H9 (cell line): Measurements from ENCODE around the gene POLR2A. TPM values are rescaled to one million over a fixed set of nuclear protein-coding genes. Genes with fewer than 3 reads are reported as not detected.

Source experiments
- DNase-seq: peaks from one replicate; pipeline ENCODE4 v3.0.0-alpha.2; 2017
- H2AFZ ChIP-seq: one replicate; pipeline ENCODE4 v1.6.1; 2013; ENCODE audit warnings: mild to moderate bottlenecking, low read length, control low read depth, moderate library complexity
- H2AK5ac ChIP-seq: 2 replicates; pipeline ENCODE4 v1.6.1; 2013; ENCODE audit warnings: low read length, control low read depth, mixed read lengths; ENCODE audit not compliant: insufficient read length
- H2BK120ac ChIP-seq: one replicate; pipeline ENCODE4 v1.6.1; 2013; ENCODE audit warnings: low read depth, mild to moderate bottlenecking, low read length, control low read depth, inconsistent platforms; ENCODE audit not compliant: poor library complexity, severe bottlenecking
- H2BK12ac ChIP-seq: 2 replicates; pipeline ENCODE4 v1.6.1; 2013; ENCODE audit warnings: low read length, control low read depth, mixed read lengths, low read depth; ENCODE audit not compliant: insufficient read length
- H2BK15ac ChIP-seq: 2 replicates; pipeline ENCODE4 v1.6.1; 2013; ENCODE audit warnings: low read depth, low read length, control low read depth
- H2BK20ac ChIP-seq: one replicate; pipeline ENCODE4 v1.6.1; 2013; ENCODE audit warnings: low read depth, mild to moderate bottlenecking, low read length, control low read depth, inconsistent platforms; ENCODE audit not compliant: poor library complexity, severe bottlenecking
- H2BK5ac ChIP-seq: 2 replicates; pipeline ENCODE4 v1.6.1; 2013; ENCODE audit warnings: low read length, control low read depth, mixed read lengths; ENCODE audit not compliant: insufficient read length
- H3K14ac ChIP-seq: 2 replicates; pipeline ENCODE4 v1.6.1; 2013; ENCODE audit warnings: low read length, control low read depth; ENCODE audit not compliant: insufficient read depth
- H3K18ac ChIP-seq: 2 replicates; pipeline ENCODE4 v1.6.1; 2013; ENCODE audit warnings: low read depth, mild to moderate bottlenecking, mixed read lengths, low read length, control low read depth; ENCODE audit not compliant: insufficient read length
- H3K23ac ChIP-seq: 2 replicates; pipeline ENCODE4 v1.6.1; 2013; ENCODE audit warnings: low read length, control low read depth, mixed read lengths, low read depth; ENCODE audit not compliant: insufficient read length
- H3K23me2 ChIP-seq: 2 replicates; pipeline ENCODE4 v1.6.1; 2013; ENCODE audit warnings: low read depth, mild to moderate bottlenecking, mixed read lengths, low read length, control low read depth; ENCODE audit not compliant: insufficient read length, poor library complexity, severe bottlenecking
- H3K27ac ChIP-seq: 2 replicates; pipeline ENCODE4 v1.5.1; 2013; ENCODE audit warnings: low read length, control low read depth, mixed read lengths, low read depth; ENCODE audit not compliant: insufficient read length
- H3K27me3 ChIP-seq: 2 replicates; pipeline ENCODE4 v1.6.1; 2013; ENCODE audit warnings: low read length, control low read depth, inconsistent platforms; ENCODE audit not compliant: insufficient read depth
- H3K4ac ChIP-seq: 2 replicates; pipeline ENCODE4 v1.6.1; 2013; ENCODE audit warnings: low read depth, mild to moderate bottlenecking, control low read depth, inconsistent platforms, low read length, moderate library complexity
- H3K4me1 ChIP-seq: 2 replicates; pipeline ENCODE4 v1.6.1; 2013; ENCODE audit warnings: low read length, control low read depth, inconsistent platforms; ENCODE audit not compliant: insufficient read depth
- H3K4me2 ChIP-seq: 2 replicates; pipeline ENCODE4 v1.6.1; 2013; ENCODE audit warnings: low read length, control low read depth, mixed read lengths; ENCODE audit not compliant: insufficient read length, insufficient read depth
- H3K56ac ChIP-seq: 2 replicates; pipeline ENCODE4 v1.6.1; 2013; ENCODE audit warnings: low read depth, mild to moderate bottlenecking, mixed read lengths, low read length, control low read depth; ENCODE audit not compliant: insufficient read length
- H3K79me1 ChIP-seq: 2 replicates; pipeline ENCODE4 v1.6.1; 2013; ENCODE audit warnings: low read depth, mild to moderate bottlenecking, moderate library complexity, low read length, control low read depth, inconsistent platforms; ENCODE audit not compliant: insufficient read depth, poor library complexity, severe bottlenecking
- H3K79me2 ChIP-seq: 2 replicates; pipeline ENCODE4 v1.6.1; 2013; ENCODE audit warnings: low read length, control low read depth, inconsistent platforms; ENCODE audit not compliant: insufficient read depth
- H3K9ac ChIP-seq: 2 replicates; pipeline ENCODE4 v1.6.1; 2013; ENCODE audit warnings: low read length, control low read depth, mixed read lengths; ENCODE audit not compliant: insufficient read length; ENCODE audit errors: extremely low read depth
- H3K9me3 ChIP-seq: one replicate; pipeline ENCODE4 v1.6.1; 2013; ENCODE audit warnings: low read depth, low read length, inconsistent platforms; ENCODE audit not compliant: control insufficient read depth
- H3T11ph ChIP-seq: one replicate; pipeline ENCODE4 v1.6.1; 2013; ENCODE audit warnings: mild to moderate bottlenecking, low read length, control low read depth, inconsistent platforms
- H4K20me1 ChIP-seq: one replicate; pipeline ENCODE4 v1.6.1; 2013; ENCODE audit not compliant: control insufficient read depth, insufficient read length, insufficient read depth
- H4K5ac ChIP-seq: 2 replicates; pipeline ENCODE4 v1.6.1; 2013; ENCODE audit warnings: low read depth, mild to moderate bottlenecking, mixed read lengths, low read length, control low read depth; ENCODE audit not compliant: insufficient read length
- H4K8ac ChIP-seq: replicated peaks from 2 replicates; pipeline ENCODE4 v1.6.1; 2013; ENCODE audit warnings: low read length, control low read depth, mixed read lengths, low read depth; ENCODE audit not compliant: insufficient read length
- H4K91ac ChIP-seq: 2 replicates; pipeline ENCODE4 v1.6.1; 2013; ENCODE audit warnings: low read depth, mild to moderate bottlenecking, moderate library complexity, mixed read lengths, low read length, control low read depth; ENCODE audit not compliant: insufficient read length
- H3K27ac Mint-ChIP-seq, 3 experiments: 2 replicates in 2 of 3; 3 replicates in 1 of 3; pipeline ENCODE4 v1.8.0; 2020 to 2021; ENCODE audit warnings: mixed read lengths in 3 of 3, mild to moderate bottlenecking in 1 of 3, moderate library complexity in 1 of 3
- H3K27me3 Mint-ChIP-seq: 2 replicates; pipeline ENCODE4 v1.8.0; 2021; ENCODE audit warnings: low read depth, mild to moderate bottlenecking, moderate library complexity, mixed read lengths
- H3K36me3 Mint-ChIP-seq, 3 experiments: 2 replicates in 2 of 3; 3 replicates in 1 of 3; pipeline ENCODE4 v1.8.0; 2020 to 2021; ENCODE audit warnings: low read depth in 3 of 3, mixed read lengths in 3 of 3; ENCODE audit not compliant: insufficient read depth in 1 of 3
- H3K4me1 Mint-ChIP-seq, 2 experiments: 2 replicates each; pipeline ENCODE4 v1.8.0; 2020; ENCODE audit warnings: mixed read lengths in 2 of 2
- H3K4me3 Mint-ChIP-seq, 2 experiments: 2 replicates in 1 of 2; 3 replicates in 1 of 2; pipeline ENCODE4 v1.8.0; 2020 to 2021; ENCODE audit warnings: mild to moderate bottlenecking in 2 of 2, mixed read lengths in 2 of 2, moderate library complexity in 1 of 2
- H3K9me3 Mint-ChIP-seq, 2 experiments: 2 replicates in 1 of 2; 3 replicates in 1 of 2; pipeline ENCODE4 v1.8.0; 2020; ENCODE audit warnings: mild to moderate bottlenecking in 2 of 2, mixed read lengths in 2 of 2, moderate library complexity in 1 of 2
- total RNA-seq: library from RNA; stranded (reverse); gene quantifications from 2 replicates; pipeline ENCODE4 v1.2.1, GENCODE V29; 2021
- TF ChIP-seq, protein P1 (sequence below): fragments of 200-600 bp; sonication (generic); conservative IDR thresholded peaks from 3 replicates; pipeline ENCODE4 v1.8.0; 2021; ENCODE audit warnings: antibody characterized with exemption, mild to moderate bottlenecking

Gene POLR2A
- total RNA-seq, 1 experiment from 2014 or later, result 153 TPM

- no peaks in the 10 kb centered on the region for H3K79me1 ChIP-seq
- H3K14ac ChIP-seq, result no peak overlapping the region
- H2BK120ac ChIP-seq, result no peak overlapping the region
- H3T11ph ChIP-seq, result no peak overlapping the region
- Mint-ChIP-seq H3K4me1 (no peaks in the 10 kb centered on the region), H3K4me3 (no peak overlapping the region), H3K27ac (no peak overlapping the region), H3K9me3 (peaks cover 27 to 32% of the 10 kb centered on the region in 2 experiments), H3K27me3 (peaks cover 10% of the 10 kb centered on the region), H3K36me3 (peaks cover 6 to 11% (median 9%) of the 10 kb centered on the region in 3 experiments; a peak in 6 of 7 replicates)
- no peak overlapping the region for H2AK5ac ChIP-seq
- no peak overlapping the region for H2AFZ ChIP-seq
- no peaks in the 10 kb centered on the region for H3K23me2 ChIP-seq
- no peak overlapping the region for H2BK5ac ChIP-seq
- no peak overlapping the region for H2BK12ac ChIP-seq
- no peaks in the 10 kb centered on the region for H3K79me2 ChIP-seq
- no peak overlapping the region for H3K27ac ChIP-seq
- H2BK20ac ChIP-seq, result no peak overlapping the region
- H4K20me1 ChIP-seq, result no peaks in the 10 kb centered on the region
- TF ChIP-seq, protein P1, sequence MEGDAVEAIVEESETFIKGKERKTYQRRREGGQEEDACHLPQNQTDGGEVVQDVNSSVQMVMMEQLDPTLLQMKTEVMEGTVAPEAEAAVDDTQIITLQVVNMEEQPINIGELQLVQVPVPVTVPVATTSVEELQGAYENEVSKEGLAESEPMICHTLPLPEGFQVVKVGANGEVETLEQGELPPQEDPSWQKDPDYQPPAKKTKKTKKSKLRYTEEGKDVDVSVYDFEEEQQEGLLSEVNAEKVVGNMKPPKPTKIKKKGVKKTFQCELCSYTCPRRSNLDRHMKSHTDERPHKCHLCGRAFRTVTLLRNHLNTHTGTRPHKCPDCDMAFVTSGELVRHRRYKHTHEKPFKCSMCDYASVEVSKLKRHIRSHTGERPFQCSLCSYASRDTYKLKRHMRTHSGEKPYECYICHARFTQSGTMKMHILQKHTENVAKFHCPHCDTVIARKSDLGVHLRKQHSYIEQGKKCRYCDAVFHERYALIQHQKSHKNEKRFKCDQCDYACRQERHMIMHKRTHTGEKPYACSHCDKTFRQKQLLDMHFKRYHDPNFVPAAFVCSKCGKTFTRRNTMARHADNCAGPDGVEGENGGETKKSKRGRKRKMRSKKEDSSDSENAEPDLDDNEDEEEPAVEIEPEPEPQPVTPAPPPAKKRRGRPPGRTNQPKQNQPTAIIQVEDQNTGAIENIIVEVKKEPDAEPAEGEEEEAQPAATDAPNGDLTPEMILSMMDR, result no peak
- no peaks in the 10 kb centered on the region for H3K27me3 ChIP-seq
- H3K4me2 ChIP-seq, result no peak overlapping the region
- no peak overlapping the region for H4K5ac ChIP-seq
- no peak overlapping the region for H3K23ac ChIP-seq
- H3K9me3 ChIP-seq, result no peaks in the 10 kb centered on the region
- H4K8ac ChIP-seq, result no peak overlapping the region
- no peaks in the 10 kb centered on the region for H3K4me1 ChIP-seq
- no peak overlapping the region for H3K4ac ChIP-seq
- H3K9ac ChIP-seq, result no peak overlapping the region
- no peak overlapping the region for H4K91ac ChIP-seq
- no peak overlapping the region for H3K56ac ChIP-seq
- DNase-seq, result no peak
- no peak overlapping the region for H2BK15ac ChIP-seq
- no peak overlapping the region for H3K18ac ChIP-seq
Observed at GRCh38 chr17:7528842-7529241, 44.7 kb downstream of the POLR2A start.
